ENCODE measurements around the gene NOC2L. TPM values are rescaled to one million over a fixed set of nuclear protein-coding genes. Genes with fewer than 3 reads are reported as not detected.

NOC2L gene
- total RNA-seq, 1 donor from 2014 or later = 90.3 TPM

DNA sequence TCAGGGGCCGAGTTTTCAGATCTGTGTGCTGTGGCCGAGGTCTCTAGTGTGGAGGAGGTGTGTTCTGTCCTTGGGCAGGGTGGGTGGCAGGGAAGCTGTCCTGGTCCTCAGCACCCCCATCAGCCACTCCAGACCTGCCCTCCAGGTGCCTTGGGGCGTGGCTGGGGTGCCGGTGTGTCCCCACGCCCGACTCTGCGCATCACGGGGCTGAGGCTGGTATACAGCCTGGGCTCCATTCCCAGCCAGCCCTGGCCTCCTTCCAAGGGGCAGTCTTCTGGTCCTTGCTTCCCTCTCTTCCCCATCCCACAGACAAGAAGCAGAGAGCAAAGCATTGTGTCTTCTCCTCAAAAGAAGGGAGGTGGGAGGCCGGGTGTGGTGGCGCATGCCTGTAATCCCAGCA, 31.3 kb downstream of the NOC2L start:
- no peak overlapping the region for H3K4me3 Mint-ChIP-seq (ENCODE audit: unreplicated experiment)
- no peak for TF ChIP-seq CTCF (IDR thresholded peaks at IDR 0.05; ENCODE audit: partially characterized antibody, unreplicated experiment)
- DNase-seq = no peak
- no peaks in the 10 kb centered on the region for H3K36me3 Mint-ChIP-seq (ENCODE audit: unreplicated experiment)
- no peak overlapping the region for H3K27ac Mint-ChIP-seq (ENCODE audit: unreplicated experiment)
- peaks cover 13% of the 10 kb centered on the region for H3K27me3 Mint-ChIP-seq (ENCODE audit: unreplicated experiment)
- H3K4me1 Mint-ChIP-seq (ENCODE audit: low read depth, unreplicated experiment) = peaks cover 22% of the 10 kb centered on the region
- H3K9me3 Mint-ChIP-seq (ENCODE audit: unreplicated experiment) = peaks cover 9% of the 10 kb centered on the region

DNA sequence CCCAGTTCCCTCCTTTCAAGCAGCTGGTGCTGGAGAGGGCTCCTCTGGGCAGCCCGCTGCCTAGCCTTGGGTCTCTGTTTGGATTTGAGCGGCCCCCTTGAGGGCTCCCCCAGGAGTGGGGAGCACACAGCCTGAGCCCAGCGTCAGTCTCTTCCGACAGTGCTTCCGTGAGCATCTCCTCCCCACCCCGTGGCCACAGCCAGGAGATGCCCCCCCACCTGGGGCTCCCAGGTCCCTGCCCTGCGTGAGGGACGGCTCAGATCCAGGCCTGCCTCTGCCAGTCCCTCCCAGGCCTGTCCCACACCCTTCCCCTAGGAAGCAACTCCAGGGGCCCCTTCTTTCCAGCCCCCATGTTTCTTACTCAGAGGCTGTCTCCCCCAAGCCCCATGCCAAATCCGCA, 31.8 kb downstream of the NOC2L start:
- Mint-ChIP-seq H3K36me3 (ENCODE audit: unreplicated experiment) (no peaks in the 10 kb centered on the region), H3K9me3 (ENCODE audit: unreplicated experiment) (peaks cover 7% of the 10 kb centered on the region), H3K4me3 (ENCODE audit: unreplicated experiment) (no peak overlapping the region), H3K27ac (ENCODE audit: unreplicated experiment) (no peak overlapping the region), H3K4me1 (ENCODE audit: low read depth, unreplicated experiment) (peaks cover 22% of the 10 kb centered on the region), H3K27me3 (ENCODE audit: unreplicated experiment) (peaks cover 13% of the 10 kb centered on the region)
- TF ChIP-seq CTCF (IDR thresholded peaks at IDR 0.05; ENCODE audit: partially characterized antibody, unreplicated experiment) = no peak
- DNase-seq = no peak

GRCh38 chr1:925561-926421, 33.3 kb downstream of the NOC2L start:
- DNase-seq = peak; percentile 67
- Mint-ChIP-seq H3K9me3 (ENCODE audit: unreplicated experiment) (peaks cover 9% of the 10 kb centered on the region), H3K27ac (ENCODE audit: unreplicated experiment) (no peak overlapping the region), H3K27me3 (ENCODE audit: unreplicated experiment) (peaks cover 18% of the 10 kb centered on the region), H3K4me3 (ENCODE audit: unreplicated experiment) (peak overlapping the region; percentile 82), H3K36me3 (ENCODE audit: unreplicated experiment) (peaks cover 3% of the 10 kb centered on the region), H3K4me1 (ENCODE audit: low read depth, unreplicated experiment) (peaks cover 18% of the 10 kb centered on the region)
- TF ChIP-seq CTCF (IDR thresholded peaks at IDR 0.05; ENCODE audit: partially characterized antibody, unreplicated experiment) = no peak

DNA sequence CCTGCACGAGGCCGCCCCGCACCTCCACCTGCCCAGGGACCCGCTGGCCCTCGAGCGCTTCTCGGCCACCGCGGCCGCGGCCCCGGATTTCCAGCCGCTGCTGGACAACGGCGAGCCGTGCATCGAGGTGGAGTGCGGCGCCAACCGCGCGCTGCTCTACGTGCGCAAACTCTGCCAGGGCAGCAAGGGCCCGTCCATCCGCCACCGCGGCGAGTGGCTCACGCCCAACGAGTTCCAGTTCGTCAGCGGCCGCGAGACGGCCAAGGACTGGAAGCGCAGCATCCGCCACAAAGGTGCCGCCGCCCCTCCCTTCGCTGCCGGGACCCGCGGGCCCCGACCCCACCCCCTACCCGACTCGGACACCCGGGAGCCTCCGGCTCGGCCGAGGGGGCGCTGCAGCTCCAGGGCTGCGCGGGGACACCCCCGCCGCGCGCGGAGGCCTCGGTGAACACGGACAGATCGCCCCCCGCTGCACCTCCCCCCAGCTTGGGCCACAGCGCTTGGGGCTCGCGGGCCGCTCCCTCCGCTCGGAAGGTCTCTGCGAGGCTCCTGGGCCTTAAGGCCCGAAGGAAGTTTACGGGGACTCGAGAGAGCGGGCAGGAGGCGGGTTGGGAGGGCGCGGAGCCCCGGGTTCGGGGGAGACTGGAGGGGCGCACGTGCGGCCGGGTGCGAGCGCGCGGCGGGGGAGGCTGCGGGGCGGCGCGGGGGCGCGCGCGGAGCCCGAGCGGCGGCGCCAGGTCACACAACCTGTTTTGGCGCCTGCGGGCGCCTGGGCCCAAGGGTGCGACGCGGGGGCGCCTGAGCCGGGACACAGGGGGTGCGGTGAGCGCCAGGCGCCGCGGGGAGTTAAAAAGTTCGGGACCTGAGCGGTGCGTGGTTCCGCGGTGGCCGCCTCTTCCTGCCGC, 34.1 kb downstream of the NOC2L start:
- Mint-ChIP-seq H3K36me3 (ENCODE audit: unreplicated experiment) (peaks cover 3% of the 10 kb centered on the region), H3K4me1 (ENCODE audit: low read depth, unreplicated experiment) (peaks cover 24% of the 10 kb centered on the region), H3K27ac (ENCODE audit: unreplicated experiment) (no peak overlapping the region), H3K9me3 (ENCODE audit: unreplicated experiment) (peaks cover 13% of the 10 kb centered on the region), H3K4me3 (ENCODE audit: unreplicated experiment) (peak overlapping the region; percentile 59), H3K27me3 (ENCODE audit: unreplicated experiment) (peaks cover 21% of the 10 kb centered on the region)
- TF ChIP-seq CTCF (IDR thresholded peaks at IDR 0.05; ENCODE audit: partially characterized antibody, unreplicated experiment) = no peak
- DNase-seq = peak; percentile 71
